Aorta (tissue), 5 donors: ENCODE results near the gene G2E3. TPM values are rescaled to one million over a fixed set of nuclear protein-coding genes. Genes with fewer than 3 reads are reported as not detected.

Experiments
- ATAC-seq: fragments of 200-7000 bp; cut with Tn5 transposase; one replicate; pipeline ENCODE4 v1.9.1; 2022; ENCODE audit warnings: moderate library complexity; ENCODE audit not compliant: low FRiP score
- DNase-seq, 2 donors: peaks; one replicate each; pipeline ENCODE4 v3.0.0-alpha.2; 2020
- H3K27ac ChIP-seq, 2 donors: one replicate each; pipeline ENCODE4 v1.5.1; 2013; ENCODE audit warnings: low read length in 2 of 2, mild to moderate bottlenecking in 2 of 2, moderate library complexity in 2 of 2, control low read depth in 1 of 2, inconsistent platforms in 1 of 2, low read depth in 1 of 2
- H3K27me3 ChIP-seq, 2 donors: one replicate each; pipeline ENCODE4 v1.6.1; 2013; ENCODE audit warnings: control low read depth in 1 of 2, low read length in 1 of 2, mild to moderate bottlenecking in 1 of 2, moderate library complexity in 1 of 2; ENCODE audit not compliant: insufficient read depth in 2 of 2, control insufficient read depth in 1 of 2
- H3K36me3 ChIP-seq, 2 donors: one replicate each; pipeline ENCODE4 v1.6.1; 2013; ENCODE audit warnings: control low read depth in 1 of 2, low read length in 1 of 2, mild to moderate bottlenecking in 1 of 2; ENCODE audit not compliant: insufficient read depth in 2 of 2, control insufficient read depth in 1 of 2
- H3K4me1 ChIP-seq, 2 donors: one replicate each; pipeline ENCODE4 v1.6.1; 2013; ENCODE audit warnings: low read length in 2 of 2, control low read depth in 1 of 2, mild to moderate bottlenecking in 1 of 2, moderate library complexity in 1 of 2; ENCODE audit not compliant: insufficient read depth in 2 of 2, control insufficient read depth in 1 of 2
- H3K4me3 ChIP-seq, 2 donors: one replicate each; pipeline ENCODE4 v1.5.1; 2013; ENCODE audit warnings: low read length in 2 of 2, control low read depth in 1 of 2, mild to moderate bottlenecking in 1 of 2
- H3K9me3 ChIP-seq: one replicate; pipeline ENCODE4 v1.6.1; 2013; ENCODE audit warnings: mild to moderate bottlenecking, low read length; ENCODE audit not compliant: control insufficient read depth
- WGBS, 2 donors: extraction: QIAGEN DNeasy Blood & Tissue Kit; methylation state at CpG; one replicate each; pipeline ENCODE4 v1.1.7; 2013; 5-methylcytosine and 5-hydroxymethylcytosine counted together
- intact Hi-C, 2 donors: fragments of 100-400 bp; cut with DNase I; formaldehyde crosslinking; loops; one replicate each; pipeline versions ENCODE4 v1.14.2 to v1.15.0; 2022
- polyA plus RNA-seq, 2 donors: library from polyadenylated mRNA; stranded (reverse); fragments of 200-250 nt; gene quantifications; one replicate each; pipeline ENCODE4 v1.2.3, GENCODE V29; 2013
- total RNA-seq, 2 donors: library from RNA; stranded (reverse); fragmentation: NEBNext Ultra II Directional; extraction: Animal tissue kit (Norgen Biotek cat#: 25700); gene quantifications; one replicate each; pipeline ENCODE4 v1.2.1, GENCODE V29; 2021
- donor health status: healthy with polysubstance abuse.
- donor health status: Bipolar disorder and iron deficiency.
- donor health status: DM: no; HTN: no; CAD: no.
- donor health status: DM: no; HTN: no; CAD: no.
- donor health status: DM: yes; HTN: yes; CAD: no.

G2E3 gene
- total and polyA plus RNA-seq, 4 donors: 4.0 to 18.3 (median 11.7) TPM

GRCh38 chr14:30607156-30607780 is 48.3 kb downstream of the G2E3 start:
- Histone ChIP-seq H3K27ac (no peak overlapping the region), H3K36me3 (peaks cover 0 to 2% of the 10 kb centered on the region in 2 donors), H3K27me3 (no peaks in the 10 kb centered on the region), H3K4me1 (no peaks in the 10 kb centered on the region), H3K9me3 (no peaks in the 10 kb centered on the region), H3K4me3 (no peak overlapping the region)
- 97 to 100% methylated on average over 1 of the region's 1 CpG for WGBS, 2 donors
- intact Hi-C loops: no loop called here
- no peak for ATAC-seq
- DNase-seq: no peak

GRCh38 chr14:30608533-30609006 is 49.6 kb downstream of the G2E3 start:
- H3K9me3 ChIP-seq: no peaks in the 10 kb centered on the region
- H3K4me1 ChIP-seq: no peaks in the 10 kb centered on the region
- no peaks in the 10 kb centered on the region for H3K27me3 ChIP-seq
- DNase-seq: no peak
- WGBS, 2 donors: 75 to 77% methylated on average over 5 of the region's 5 CpGs
- no peak overlapping the region for H3K27ac ChIP-seq
- intact Hi-C loops: no loop called here
- ATAC-seq: no peak
- no peak overlapping the region for H3K4me3 ChIP-seq
- no peaks in the 10 kb centered on the region for H3K36me3 ChIP-seq

- Histone ChIP-seq H3K36me3 (peaks cover 0 to 2% of the 10 kb centered on the region in 2 donors), H3K27ac (no peak overlapping the region), H3K4me3 (no peak overlapping the region), H3K4me1 (no peaks in the 10 kb centered on the region), H3K9me3 (no peaks in the 10 kb centered on the region), H3K27me3 (no peaks in the 10 kb centered on the region)
- ATAC-seq (no peak), DNase-seq (peak in 1 of 2 donors; percentile 67)
- WGBS, 2 donors: 28 to 31% methylated on average over 6 of the region's 6 CpGs
- intact Hi-C loops: no loop called here
Measured at GRCh38 chr14:30610787-30611343, 51.9 kb downstream of the G2E3 start.

- H3K4me3 ChIP-seq: no peak overlapping the region
- no peaks in the 10 kb centered on the region for H3K4me1 ChIP-seq
- intact Hi-C loops: no loop called here
- H3K36me3 ChIP-seq: peaks cover 0 to 2% of the 10 kb centered on the region in 2 donors
- DNase-seq (no peak), ATAC-seq (no peak)
- no peak overlapping the region for H3K27ac ChIP-seq
- no peaks in the 10 kb centered on the region for H3K9me3 ChIP-seq
- no peaks in the 10 kb centered on the region for H3K27me3 ChIP-seq
- WGBS, 2 donors: 95 to 97% methylated on average over 2 of the region's 2 CpGs
Measured at GRCh38 chr14:30614155-30614554, 55.2 kb downstream of the G2E3 start.

- Histone ChIP-seq H3K4me1 (peaks cover 0 to 4% of the 10 kb centered on the region in 2 donors), H3K27ac (no peak overlapping the region), H3K27me3 (no peaks in the 10 kb centered on the region), H3K36me3 (no peaks in the 10 kb centered on the region), H3K4me3 (no peak overlapping the region), H3K9me3 (no peaks in the 10 kb centered on the region)
- intact Hi-C loops: no loop called here
- 69 to 80% methylated on average over 1 of the region's 1 CpG for WGBS, 2 donors
- no peak for DNase-seq
- ATAC-seq: no peak
Measured at GRCh38 chr14:30620178-30620577, 61.2 kb downstream of the G2E3 start.

GRCh38 chr14:30621354-30621939 is 62.5 kb downstream of the G2E3 start:
- intact Hi-C loops: no loop called here
- peak overlapping the region; percentile 63 to 81 for H3K4me3 ChIP-seq

GRCh38 chr14:30621940-30622830 is 63.2 kb downstream of the G2E3 start, which contains the start of gene SCFD1:
Gene SCFD1, plus strand, starts transcription at chr14:30622319. Its CDS starts 20 bp downstream, at chr14:30622339.
- Histone ChIP-seq H3K9me3 (no peaks in the 10 kb centered on the region), H3K36me3 (no peaks in the 10 kb centered on the region), H3K27me3 (no peaks in the 10 kb centered on the region), H3K27ac (peak within 1 kb of the TSS in 1 of 2 donors; percentile 71), H3K4me1 (peaks cover 0 to 9% of the 10 kb centered on the region in 2 donors), H3K4me3 (peak within 1 kb of the TSS; percentile 63 to 95)
- intact Hi-C loops: no loop called here
- 0% methylated on average over 34 to 35 of the region's 35 CpGs for WGBS, 2 donors
- ATAC-seq (peak; percentile 99), DNase-seq (peak; percentile 96 to 97)

More at GRCh38 chr14:30621354-30621939, 62.5 kb downstream of the G2E3 start:
- Histone ChIP-seq H3K27me3 (no peaks in the 10 kb centered on the region), H3K9me3 (no peaks in the 10 kb centered on the region), H3K4me1 (peaks cover 0 to 7% of the 10 kb centered on the region in 2 donors), H3K27ac (peak overlapping the region in 1 of 2 donors; percentile 28), H3K36me3 (no peaks in the 10 kb centered on the region)
- DNase-seq (no peak), ATAC-seq (peak; percentile 44)
- WGBS, 2 donors: 5 to 10% methylated on average over 17 of the region's 17 CpGs

- intact Hi-C loops: no loop called here
- no peaks in the 10 kb centered on the region for H3K27me3 ChIP-seq
- peak overlapping the region; percentile 26 to 63 for H3K4me3 ChIP-seq
- no peak overlapping the region for H3K27ac ChIP-seq
- 55 to 59% methylated on average over 7 of the region's 7 CpGs for WGBS, 2 donors
- H3K9me3 ChIP-seq: no peaks in the 10 kb centered on the region
- H3K36me3 ChIP-seq: no peaks in the 10 kb centered on the region
- peaks cover 0 to 9% of the 10 kb centered on the region in 2 donors for H3K4me1 ChIP-seq
- ATAC-seq (no peak), DNase-seq (no peak)
Measured at GRCh38 chr14:30623412-30624131, 64.6 kb downstream of the G2E3 start.
